Breast epithelium (tissue), 4 donors: ENCODE data around the gene GNAQ. TPM values are rescaled to one million over a fixed set of nuclear protein-coding genes. Genes with fewer than 3 reads are reported as not detected.

Experiments used
- DNase-seq, 2 donors: peaks; one replicate each; pipeline ENCODE4 v3.0.0-alpha.2; 2019; ENCODE audit warnings: low spot score in 2 of 2
- H3K27ac ChIP-seq, 2 donors: fragments of 200-600 bp; sonication (generic) in 1 of 2; one replicate each; pipeline ENCODE4 v1.5.1; 2016 to 2019; ENCODE audit warnings: mild to moderate bottlenecking in 1 of 2
- H3K27me3 ChIP-seq, 2 donors: fragments of 200-600 bp; sonication (generic) in 1 of 2; one replicate each; pipeline versions ENCODE4 v1.5.1 to v1.6.0; 2017 to 2019; ENCODE audit warnings: control low read depth in 1 of 2, mild to moderate bottlenecking in 1 of 2
- H3K36me3 ChIP-seq: fragments of 200-600 bp; one replicate; pipeline ENCODE4 v1.5.1; 2019
- H3K4me1 ChIP-seq, 2 donors: fragments of 200-600 bp; sonication (generic); one replicate each; pipeline ENCODE4 v1.5.1; 2016 to 2019; ENCODE audit warnings: control low read depth in 1 of 2
- H3K4me3 ChIP-seq, 3 donors: fragments of 200-600 bp; sonication (generic); 1 replicate in 2 of 3; 2 replicates in 1 of 3; pipeline ENCODE4 v1.5.1; 2016 to 2019; ENCODE audit warnings: mild to moderate bottlenecking in 3 of 3, moderate library complexity in 2 of 3
- H3K9me3 ChIP-seq, 2 donors: fragments of 200-600 bp; sonication (generic) in 1 of 2; one replicate each; pipeline ENCODE4 v1.5.1; 2016 to 2019; ENCODE audit warnings: control low read depth in 1 of 2
- POLR2A ChIP-seq: fragments of 450-650 bp; IDR thresholded peaks from one replicate; pipeline ENCODE4 v1.6.1; 2016; ENCODE audit warnings: antibody characterized with exemption, mild to moderate bottlenecking, moderate library complexity
- POLR2AphosphoS5 ChIP-seq, 3 donors: sonication (generic); formaldehyde crosslinking; IDR thresholded peaks; one replicate each; pipeline ENCODE4 v1.6.1; 2017; ENCODE audit warnings: antibody characterized with exemption in 3 of 3
- intact Hi-C: fragments of 100-400 bp; cut with DNase I; formaldehyde crosslinking; loops from one replicate; pipeline ENCODE4 v1.15.1; 2023; ENCODE audit warnings: low total_unique reads
- total RNA-seq, 3 donors: library from RNA; depleted of rRNA; stranded (reverse); fragments of >200 nt; gene quantifications; one replicate each; pipeline ENCODE4 v1.1.0, GENCODE V29; 2016
- TF ChIP-seq, protein P1 (sequence below), 3 donors: fragments of 450-650 bp; IDR thresholded peaks; one replicate each; pipeline ENCODE4 v1.5.1; 2016 to 2017; ENCODE audit warnings: antibody characterized with exemption in 3 of 3, mild to moderate bottlenecking in 3 of 3, moderate library complexity in 3 of 3

Gene GNAQ
- total RNA-seq, 3 donors from 2014 or later, result 39.0 to 49.3 (median 47.2) TPM

DNA sequence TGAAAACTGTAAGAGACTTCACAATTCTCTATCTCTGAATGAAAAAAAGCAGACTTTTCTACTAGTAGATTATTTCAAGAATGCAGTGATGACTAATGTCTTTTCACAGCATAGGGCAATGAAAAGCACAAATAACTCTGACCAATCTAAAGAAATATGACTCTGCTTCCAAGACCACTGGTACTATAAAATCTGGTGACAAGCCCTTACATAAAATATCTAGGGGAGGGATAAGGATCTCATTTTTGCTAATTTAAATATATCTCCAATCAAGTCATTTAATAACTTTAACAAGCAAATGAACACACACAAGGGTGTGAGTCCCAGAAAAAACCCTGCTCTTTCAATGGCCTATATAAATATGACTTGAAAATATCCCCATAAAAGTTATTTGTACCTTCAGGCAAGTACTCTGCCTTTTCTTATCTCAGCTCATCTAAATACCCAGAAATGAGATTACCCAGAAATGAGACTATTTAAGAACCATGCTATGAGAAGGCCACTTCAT lies 105.2 kb downstream of the GNAQ start:
- TF ChIP-seq, protein P1, sequence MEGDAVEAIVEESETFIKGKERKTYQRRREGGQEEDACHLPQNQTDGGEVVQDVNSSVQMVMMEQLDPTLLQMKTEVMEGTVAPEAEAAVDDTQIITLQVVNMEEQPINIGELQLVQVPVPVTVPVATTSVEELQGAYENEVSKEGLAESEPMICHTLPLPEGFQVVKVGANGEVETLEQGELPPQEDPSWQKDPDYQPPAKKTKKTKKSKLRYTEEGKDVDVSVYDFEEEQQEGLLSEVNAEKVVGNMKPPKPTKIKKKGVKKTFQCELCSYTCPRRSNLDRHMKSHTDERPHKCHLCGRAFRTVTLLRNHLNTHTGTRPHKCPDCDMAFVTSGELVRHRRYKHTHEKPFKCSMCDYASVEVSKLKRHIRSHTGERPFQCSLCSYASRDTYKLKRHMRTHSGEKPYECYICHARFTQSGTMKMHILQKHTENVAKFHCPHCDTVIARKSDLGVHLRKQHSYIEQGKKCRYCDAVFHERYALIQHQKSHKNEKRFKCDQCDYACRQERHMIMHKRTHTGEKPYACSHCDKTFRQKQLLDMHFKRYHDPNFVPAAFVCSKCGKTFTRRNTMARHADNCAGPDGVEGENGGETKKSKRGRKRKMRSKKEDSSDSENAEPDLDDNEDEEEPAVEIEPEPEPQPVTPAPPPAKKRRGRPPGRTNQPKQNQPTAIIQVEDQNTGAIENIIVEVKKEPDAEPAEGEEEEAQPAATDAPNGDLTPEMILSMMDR (IDR thresholded peaks at IDR 0.05), result no peak
- TF ChIP-seq POLR2AphosphoS5 (IDR thresholded peaks at IDR 0.05), result no peak
- TF ChIP-seq POLR2A, result no peak
- DNase-seq, result no peak
- intact Hi-C loops, result no loop called here
- Histone ChIP-seq H3K4me1 (peaks cover 0 to 6% of the 10 kb centered on the region in 2 donors), H3K9me3 (no peaks in the 10 kb centered on the region), H3K4me3 (no peak overlapping the region), H3K27ac (no peak overlapping the region), H3K27me3 (no peaks in the 10 kb centered on the region), H3K36me3 (no peaks in the 10 kb centered on the region)

DNA sequence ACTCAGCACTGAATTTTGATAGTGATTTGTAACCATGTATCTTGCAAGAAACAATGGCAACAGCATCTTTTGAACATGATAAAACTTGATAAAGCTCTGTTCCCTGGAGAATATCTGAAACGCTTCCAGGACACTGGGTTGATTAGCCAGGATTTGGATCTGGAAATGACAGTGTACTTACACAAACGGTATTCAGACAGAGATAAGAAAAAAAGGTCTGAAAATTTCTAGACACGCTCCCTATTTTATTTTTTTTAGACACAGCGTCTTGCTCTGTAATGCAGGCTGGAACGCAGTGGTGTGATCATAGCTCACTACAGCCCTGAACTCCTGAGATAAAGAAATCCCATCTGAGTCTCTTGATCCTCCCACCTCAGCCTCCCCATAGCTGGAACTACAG lies 109.0 kb downstream of the GNAQ start:
- peaks cover 0 to 6% of the 10 kb centered on the region in 2 donors for H3K4me1 ChIP-seq
- no peaks in the 10 kb centered on the region for H3K27me3 ChIP-seq
- no peaks in the 10 kb centered on the region for H3K36me3 ChIP-seq
- H3K9me3 ChIP-seq, result no peaks in the 10 kb centered on the region
- no peak overlapping the region for H3K27ac ChIP-seq
- intact Hi-C loops, result no loop called here
- no peak overlapping the region for H3K4me3 ChIP-seq
- no peak for DNase-seq
- TF ChIP-seq, protein P1 (IDR thresholded peaks at IDR 0.05), result no peak
- TF ChIP-seq POLR2AphosphoS5 (IDR thresholded peaks at IDR 0.05) (no peak), POLR2A (no peak)

DNA sequence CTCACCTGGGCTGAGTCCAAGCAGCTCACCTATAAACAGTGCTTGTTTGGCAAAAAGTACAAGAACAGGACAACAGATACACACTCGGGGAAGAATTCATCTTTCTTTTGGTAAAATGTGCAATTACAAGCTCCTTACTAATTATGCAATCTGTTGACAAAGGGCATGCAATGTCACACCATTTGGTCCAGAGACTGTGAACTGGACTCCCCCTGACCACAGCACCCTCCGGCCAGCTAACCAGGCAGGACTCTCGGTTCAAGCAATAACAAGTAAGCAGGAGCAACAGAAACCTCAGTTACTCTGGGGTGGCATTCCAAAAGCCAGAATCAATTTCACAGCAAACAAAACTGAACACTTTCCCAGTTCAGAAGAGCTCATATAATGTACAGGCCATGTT lies 113.8 kb downstream of the GNAQ start:
- H3K27ac ChIP-seq, result no peak overlapping the region
- no peaks in the 10 kb centered on the region for H3K9me3 ChIP-seq
- no peak overlapping the region for H3K4me3 ChIP-seq
- intact Hi-C loops, result no loop called here
- no peak for DNase-seq
- no peaks in the 10 kb centered on the region for H3K36me3 ChIP-seq
- no peaks in the 10 kb centered on the region for H3K4me1 ChIP-seq
- no peaks in the 10 kb centered on the region for H3K27me3 ChIP-seq
- TF ChIP-seq POLR2A (no peak), POLR2AphosphoS5 (IDR thresholded peaks at IDR 0.05) (no peak)
- TF ChIP-seq, protein P1 (IDR thresholded peaks at IDR 0.05), result no peak

DNA sequence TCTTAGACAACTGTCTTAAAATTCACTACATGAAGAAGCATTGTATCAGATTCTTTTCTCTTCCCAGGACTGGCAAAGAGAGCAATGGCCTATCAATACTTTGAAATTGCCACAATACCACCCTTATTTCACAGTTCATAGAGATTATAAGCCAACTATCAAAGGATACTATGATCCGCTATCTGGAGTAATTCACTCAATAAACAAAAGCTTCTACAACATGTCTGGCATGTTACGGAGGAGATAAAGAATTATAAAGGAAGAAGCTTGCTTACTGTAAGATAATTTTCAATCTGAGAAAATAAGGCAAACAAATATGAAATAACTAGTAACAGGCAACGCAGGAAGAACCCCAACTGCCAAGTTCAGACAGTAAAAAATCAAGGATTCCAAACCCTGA lies 114.8 kb downstream of the GNAQ start:
- intact Hi-C loops, result no loop called here
- Histone ChIP-seq H3K27ac (peak overlapping the region in 1 of 2 donors; percentile 17), H3K27me3 (no peaks in the 10 kb centered on the region), H3K4me1 (no peaks in the 10 kb centered on the region), H3K36me3 (no peaks in the 10 kb centered on the region), H3K4me3 (no peak overlapping the region), H3K9me3 (no peaks in the 10 kb centered on the region)
- no peak for TF ChIP-seq POLR2A
- TF ChIP-seq POLR2AphosphoS5 (IDR thresholded peaks at IDR 0.05), result no peak
- DNase-seq, result no peak

DNA sequence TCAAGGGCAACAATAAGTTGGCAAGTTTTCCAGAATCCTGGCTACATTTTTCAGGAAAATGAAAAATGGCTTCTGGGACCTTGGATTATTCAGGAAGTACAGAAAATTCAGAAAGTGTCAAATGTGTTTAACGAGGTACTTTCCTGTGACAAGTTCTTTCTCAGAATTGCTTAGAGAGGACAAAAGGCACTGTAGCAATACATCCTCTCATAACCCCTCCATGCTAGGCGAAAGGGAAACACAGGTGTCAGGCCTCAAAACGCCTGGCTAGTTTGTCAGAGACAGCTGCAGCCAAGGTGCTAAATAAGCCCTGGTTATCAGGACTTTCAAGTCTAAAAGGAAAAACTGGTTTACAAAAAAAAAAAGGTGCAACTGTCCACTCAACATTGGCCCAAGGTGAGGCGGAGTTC lies 115.2 kb downstream of the GNAQ start:
- no peaks in the 10 kb centered on the region for H3K4me1 ChIP-seq
- intact Hi-C loops, result no loop called here
- no peaks in the 10 kb centered on the region for H3K9me3 ChIP-seq
- H3K27me3 ChIP-seq, result no peaks in the 10 kb centered on the region
- no peak for DNase-seq
- no peaks in the 10 kb centered on the region for H3K36me3 ChIP-seq
- H3K27ac ChIP-seq, result peak overlapping the region in 1 of 2 donors; percentile 17
- TF ChIP-seq POLR2AphosphoS5 (IDR thresholded peaks at IDR 0.05) (no peak), POLR2A (no peak)
- TF ChIP-seq, protein P1 (IDR thresholded peaks at IDR 0.05), result no peak
- no peak overlapping the region for H3K4me3 ChIP-seq

DNA sequence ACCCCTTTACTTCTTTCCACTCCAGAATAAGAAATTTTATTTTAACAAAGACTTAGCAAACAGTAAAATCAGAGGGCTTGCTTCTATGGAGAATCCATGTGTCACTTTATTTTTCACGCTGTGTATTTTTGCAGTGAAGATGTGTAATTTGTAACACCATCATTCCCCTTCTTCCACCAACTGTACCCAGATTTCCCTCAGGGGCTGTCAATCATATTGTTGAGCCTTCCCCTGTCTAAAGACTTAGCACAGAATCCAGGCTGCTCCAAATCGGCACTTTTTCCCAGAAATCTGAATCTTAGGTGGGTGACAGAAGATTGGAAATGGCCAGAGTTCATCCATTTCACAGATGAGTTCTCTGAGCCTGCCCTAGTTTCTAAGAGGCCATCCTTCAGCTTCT lies 115.9 kb downstream of the GNAQ start:
- DNase-seq, result no peak

More for the DNA sequence above, 115.9 kb downstream of the GNAQ start:
- H3K27me3 ChIP-seq, result no peaks in the 10 kb centered on the region
- no peaks in the 10 kb centered on the region for H3K4me1 ChIP-seq
- intact Hi-C loops, result no loop called here
- no peaks in the 10 kb centered on the region for H3K36me3 ChIP-seq
- H3K9me3 ChIP-seq, result no peaks in the 10 kb centered on the region
- TF ChIP-seq, protein P1 (IDR thresholded peaks at IDR 0.05), result no peak
- TF ChIP-seq POLR2A, result no peak
- no peak for TF ChIP-seq POLR2AphosphoS5 (IDR thresholded peaks at IDR 0.05)
- no peak overlapping the region for H3K4me3 ChIP-seq
- peak overlapping the region in 1 of 2 donors; percentile 3 for H3K27ac ChIP-seq
